NCI-H1694 (cell line): ENCODE measurements around the gene CLASP2.
"Not testable (repeated sequence)": the region's sequence is repeated elsewhere in the genome, so short reads cannot be mapped to it uniquely, and the experiment has no call there.

Source experiments
- DNase-seq: peaks from one replicate; lab custom pipeline; 2025; lab: John Stamatoyannopoulos, UW

CLASP2 gene

GRCh38 chr3:33687406-33688010 is 30.5 kb downstream of the CLASP2 start:
- DNase-seq, result no peak

- DNase-seq, result no peak
These were observed 35.3 kb downstream of the CLASP2 start for GRCh38 chr3:33682770-33683169.

GRCh38 chr3:33681667-33682066 is 36.4 kb downstream of the CLASP2 start:
- DNase-seq, result no peak

- DNase-seq, result no peak
These were observed 40.0 kb downstream of the CLASP2 start for GRCh38 chr3:33678073-33678472.

- DNase-seq, result not testable (repeated sequence)
These were observed 44.6 kb downstream of the CLASP2 start for GRCh38 chr3:33673436-33673835.

- no peak for DNase-seq
These were observed 49.4 kb downstream of the CLASP2 start for GRCh38 chr3:33668618-33669017.

GRCh38 chr3:33665294-33665693 is 52.8 kb downstream of the CLASP2 start:
- no peak for DNase-seq

- no peak for DNase-seq
These were observed 53.9 kb downstream of the CLASP2 start for GRCh38 chr3:33664195-33664594.

GRCh38 chr3:33663042-33663441 is 55.0 kb downstream of the CLASP2 start:
- DNase-seq, result no peak

- DNase-seq, result no peak
These were observed 58.1 kb downstream of the CLASP2 start for GRCh38 chr3:33659856-33660434.

- DNase-seq, result peak; percentile 35
These were observed 58.8 kb downstream of the CLASP2 start for GRCh38 chr3:33658991-33659848.

GRCh38 chr3:33658621-33658990 is 59.4 kb downstream of the CLASP2 start:
- DNase-seq, result no peak

- DNase-seq, result no peak
These were observed 60.0 kb downstream of the CLASP2 start for GRCh38 chr3:33658039-33658438.

- no peak for DNase-seq
These were observed 65.3 kb downstream of the CLASP2 start for GRCh38 chr3:33652736-33653135.

- DNase-seq, result not testable (repeated sequence)
These were observed 67.0 kb downstream of the CLASP2 start for GRCh38 chr3:33651101-33651500.

- no peak for DNase-seq
These were observed 67.6 kb downstream of the CLASP2 start for GRCh38 chr3:33650495-33650894.

- no peak for DNase-seq
These were observed 69.3 kb downstream of the CLASP2 start for GRCh38 chr3:33648793-33649192.

- no peak for DNase-seq
These were observed 71.6 kb downstream of the CLASP2 start for GRCh38 chr3:33646406-33646805.

GRCh38 chr3:33645060-33645647 is 72.9 kb downstream of the CLASP2 start:
- DNase-seq, result peak; percentile 7

- no peak for DNase-seq
These were observed 73.5 kb downstream of the CLASP2 start for GRCh38 chr3:33644582-33644981.

GRCh38 chr3:33642806-33643205 is 75.2 kb downstream of the CLASP2 start:
- DNase-seq, result no peak

GRCh38 chr3:33639889-33640288 is 78.2 kb downstream of the CLASP2 start:
- DNase-seq, result no peak

- no peak for DNase-seq
These were observed 80.6 kb downstream of the CLASP2 start for GRCh38 chr3:33637482-33637881.
